DOHH2 (cell line): ENCODE data around the gene FHL1.

Experiments
- H3F3A ChIP-seq: fragments of 200-600 bp; sonication (generic), shearing (Covaris generic); 2 replicates; pipeline ENCODE4 v1.6.0; 2016; ENCODE audit warnings: antibody characterized with exemption, mild to moderate bottlenecking; ENCODE audit not compliant: control insufficient read depth, insufficient read depth
- H3K27ac ChIP-seq: fragments of 200-600 bp; sonication (generic); 2 replicates; pipeline ENCODE4 v1.5.1; 2014; ENCODE audit warnings: low read depth, mild to moderate bottlenecking, low read length, moderate library complexity
- H3K27me3 ChIP-seq: fragments of 200-600 bp; sonication (generic); 2 replicates; pipeline ENCODE4 v1.6.1; 2014; ENCODE audit warnings: mild to moderate bottlenecking, low read length, mixed read lengths; ENCODE audit not compliant: control insufficient read depth
- H3K36me3 ChIP-seq: fragments of 200-600 bp; sonication (generic); 2 replicates; pipeline ENCODE4 v1.6.1; 2014; ENCODE audit warnings: mild to moderate bottlenecking, low read length, moderate library complexity, mixed read lengths; ENCODE audit not compliant: control insufficient read depth
- H3K4me1 ChIP-seq: fragments of 200-600 bp; sonication (generic); 2 replicates; pipeline ENCODE4 v1.6.1; 2014; ENCODE audit warnings: mild to moderate bottlenecking, low read length, mixed read lengths; ENCODE audit not compliant: control insufficient read depth
- H3K4me2 ChIP-seq: fragments of 200-600 bp; sonication (generic); 2 replicates; pipeline ENCODE4 v1.6.0; 2014; ENCODE audit warnings: mild to moderate bottlenecking, low read length, moderate library complexity
- H3K4me3 ChIP-seq: fragments of 200-600 bp; sonication (generic); 2 replicates; pipeline ENCODE4 v1.5.1; 2014; ENCODE audit warnings: mild to moderate bottlenecking, low read length, mixed read lengths
- H3K79me2 ChIP-seq: fragments of 200-600 bp; sonication (generic); 2 replicates; pipeline ENCODE4 v1.6.1; 2014; ENCODE audit warnings: mild to moderate bottlenecking, low read length, mixed read lengths; ENCODE audit not compliant: control insufficient read depth
- H3K9me2 ChIP-seq: fragments of 200-600 bp; sonication (generic); replicated peaks from 2 replicates; pipeline ENCODE4 v1.6.1; 2014; ENCODE audit warnings: mild to moderate bottlenecking, low read length, mixed read lengths; ENCODE audit not compliant: control insufficient read depth
- H3K9me3 ChIP-seq: fragments of 200-600 bp; sonication (generic); 2 replicates; pipeline ENCODE4 v1.6.1; 2014; ENCODE audit warnings: antibody characterized with exemption, low read length, mixed read lengths; ENCODE audit not compliant: control insufficient read depth, insufficient read depth
- H4K20me1 ChIP-seq: fragments of 200-600 bp; sonication (generic); 2 replicates; pipeline ENCODE4 v1.6.0; 2014; ENCODE audit warnings: low read depth, mild to moderate bottlenecking, antibody characterized with exemption, low read length, moderate library complexity; ENCODE audit not compliant: control insufficient read depth, insufficient read depth
- CTCF ChIP-seq: fragments of 200-600 bp; sonication (generic); IDR thresholded peaks from one replicate; pipeline ENCODE4 v1.5.1; 2014; ENCODE audit warnings: antibody characterized with exemption, mild to moderate bottlenecking, low read depth, low read length; ENCODE audit not compliant: poor library complexity, severe bottlenecking
- EZH2phosphoT487 ChIP-seq: fragments of 200-600 bp; sonication (generic); IDR thresholded peaks from 2 replicates; pipeline ENCODE4 v1.6.1; 2017; ENCODE audit warnings: borderline replicate concordance, mild to moderate bottlenecking, antibody characterized with exemption, low read length, moderate library complexity, mixed read lengths

Gene FHL1

GRCh38 chrX:136220951-136221350 is 73.6 kb downstream of the FHL1 start:
- TF ChIP-seq CTCF (no peak), EZH2phosphoT487 (no peak)
- Histone ChIP-seq H3K4me1 (no peaks in the 10 kb centered on the region), H3K9me3 (no peaks in the 10 kb centered on the region), H3K9me2 (no peaks in the 10 kb centered on the region), H4K20me1 (no peaks in the 10 kb centered on the region), H3F3A (no peaks in the 10 kb centered on the region), H3K4me2 (no peak overlapping the region), H3K27ac (no peak overlapping the region), H3K27me3 (no peaks in the 10 kb centered on the region), H3K79me2 (no peaks in the 10 kb centered on the region), H3K4me3 (no peak overlapping the region), H3K36me3 (no peaks in the 10 kb centered on the region)

GRCh38 chrX:136221851-136222513 is 74.6 kb downstream of the FHL1 start:
- TF ChIP-seq EZH2phosphoT487: no peak
- no peak for TF ChIP-seq CTCF
- no peaks in the 10 kb centered on the region for H3K4me1 ChIP-seq
- H3K9me2 ChIP-seq: no peaks in the 10 kb centered on the region
- no peaks in the 10 kb centered on the region for H3F3A ChIP-seq
- H3K9me3 ChIP-seq: no peaks in the 10 kb centered on the region
- no peaks in the 10 kb centered on the region for H4K20me1 ChIP-seq
- no peak overlapping the region for H3K4me3 ChIP-seq
- H3K27ac ChIP-seq: no peak overlapping the region
- H3K36me3 ChIP-seq: no peaks in the 10 kb centered on the region
- H3K79me2 ChIP-seq: no peaks in the 10 kb centered on the region
- H3K4me2 ChIP-seq: no peak overlapping the region
- no peaks in the 10 kb centered on the region for H3K27me3 ChIP-seq

- Histone ChIP-seq H3K27ac (no peak overlapping the region), H3F3A (no peaks in the 10 kb centered on the region), H3K9me3 (no peaks in the 10 kb centered on the region), H3K27me3 (no peaks in the 10 kb centered on the region), H3K9me2 (no peaks in the 10 kb centered on the region), H3K4me1 (no peaks in the 10 kb centered on the region), H3K36me3 (no peaks in the 10 kb centered on the region), H3K79me2 (no peaks in the 10 kb centered on the region), H4K20me1 (no peaks in the 10 kb centered on the region), H3K4me3 (no peak overlapping the region), H3K4me2 (no peak overlapping the region)
- no peak for TF ChIP-seq EZH2phosphoT487
- TF ChIP-seq CTCF: no peak
These were observed 79.7 kb downstream of the FHL1 start for GRCh38 chrX:136227074-136227473.
